Measurements from ENCODE around the gene ANP32B.

DNA sequence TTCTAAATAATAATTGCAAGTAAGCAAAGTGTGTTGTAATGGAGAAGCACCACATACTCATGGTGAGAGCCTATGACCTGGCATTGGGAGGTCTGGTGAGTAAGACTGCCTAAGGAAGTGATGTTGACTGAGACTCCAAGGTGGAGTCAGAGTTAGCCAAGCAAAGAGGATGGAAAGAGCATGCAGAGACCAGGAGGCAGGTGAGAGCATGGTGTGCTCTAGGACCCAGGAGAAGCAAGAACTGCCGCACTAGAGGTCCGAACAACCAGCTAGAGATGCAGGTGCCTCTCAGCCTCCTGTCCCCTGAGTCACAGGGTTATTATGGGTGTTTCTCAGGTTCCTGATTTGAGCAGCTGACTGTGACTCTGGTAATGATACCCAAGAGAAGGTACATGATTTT, 27.3 kb downstream of the ANP32B start:
- TF ChIP-seq EP300 (IDR thresholded peaks at IDR 0.05) (no peak), POLR2A (IDR thresholded peaks at IDR 0.05) (no peak), POLR2AphosphoS5 (IDR thresholded peaks at IDR 0.05) (no peak)
- TF ChIP-seq, protein P1, sequence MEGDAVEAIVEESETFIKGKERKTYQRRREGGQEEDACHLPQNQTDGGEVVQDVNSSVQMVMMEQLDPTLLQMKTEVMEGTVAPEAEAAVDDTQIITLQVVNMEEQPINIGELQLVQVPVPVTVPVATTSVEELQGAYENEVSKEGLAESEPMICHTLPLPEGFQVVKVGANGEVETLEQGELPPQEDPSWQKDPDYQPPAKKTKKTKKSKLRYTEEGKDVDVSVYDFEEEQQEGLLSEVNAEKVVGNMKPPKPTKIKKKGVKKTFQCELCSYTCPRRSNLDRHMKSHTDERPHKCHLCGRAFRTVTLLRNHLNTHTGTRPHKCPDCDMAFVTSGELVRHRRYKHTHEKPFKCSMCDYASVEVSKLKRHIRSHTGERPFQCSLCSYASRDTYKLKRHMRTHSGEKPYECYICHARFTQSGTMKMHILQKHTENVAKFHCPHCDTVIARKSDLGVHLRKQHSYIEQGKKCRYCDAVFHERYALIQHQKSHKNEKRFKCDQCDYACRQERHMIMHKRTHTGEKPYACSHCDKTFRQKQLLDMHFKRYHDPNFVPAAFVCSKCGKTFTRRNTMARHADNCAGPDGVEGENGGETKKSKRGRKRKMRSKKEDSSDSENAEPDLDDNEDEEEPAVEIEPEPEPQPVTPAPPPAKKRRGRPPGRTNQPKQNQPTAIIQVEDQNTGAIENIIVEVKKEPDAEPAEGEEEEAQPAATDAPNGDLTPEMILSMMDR (IDR thresholded peaks at IDR 0.05), result no peak

All from sigmoid colon (tissue), 4 donors.